H1 (cell line): ENCODE measurements around the gene TMEM18. TPM values are rescaled to one million over a fixed set of nuclear protein-coding genes. Genes with fewer than 3 reads are reported as not detected.
A peak's percentile ranks its signal among the peaks of the same experiment; 100 is the strongest.

ENCODE experiments used
- ASH2L ChIP-seq: fragments of 200-600, 300-600 bp; sonication (generic); IDR thresholded peaks from one replicate; pipeline ENCODE4 v1.7.1; 2017; ENCODE audit warnings: low read length
- EGR1 ChIP-seq: IDR thresholded peaks from 2 replicates; pipeline ENCODE4 v1.6.1; 2011; ENCODE audit warnings: low read depth, low read length, borderline replicate concordance
- RAD21 ChIP-seq, 2 experiments: IDR thresholded peaks in 1 of 2; conservative IDR thresholded peaks in 1 of 2; 2 replicates each; pipeline ENCODE4 v1.6.1; 2011; ENCODE audit warnings: low read depth in 2 of 2, low read length in 2 of 2, improper control_type of control experiment in 1 of 2, inconsistent platforms in 1 of 2, mild to moderate bottlenecking in 1 of 2, moderate library complexity in 1 of 2
- RXRA ChIP-seq: IDR thresholded peaks from 2 replicates; pipeline ENCODE4 v1.6.1; 2011; ENCODE audit warnings: low read depth, mild to moderate bottlenecking, low read length, moderate library complexity; ENCODE audit not compliant: insufficient read depth
- SIX5 ChIP-seq: IDR thresholded peaks from 2 replicates; pipeline ENCODE4 v1.6.1; 2011; ENCODE audit warnings: mild to moderate bottlenecking, low read depth, low read length
- SP1 ChIP-seq: IDR thresholded peaks from 2 replicates; pipeline ENCODE4 v1.6.1; 2011; ENCODE audit warnings: low read depth, low read length
- SP2 ChIP-seq: IDR thresholded peaks from 2 replicates; pipeline ENCODE4 v1.6.1; 2012; ENCODE audit warnings: mild to moderate bottlenecking, low read length, inconsistent platforms
- polyA plus RNA-seq, 7 experiments: library from polyadenylated mRNA; depleted of rRNA in 3 of 7; stranded (reverse) in 5 of 7; unstranded in 2 of 7; fragments of >200 nt in 5 of 7; fragments of 200-250 nt in 2 of 7; gene quantifications; 1 replicate in 5 of 7; 2 replicates in 1 of 7; 4 replicates in 1 of 7; pipeline versions ENCODE4 v1.2.1 to v1.2.3, GENCODE V29; 2011 to 2013; ENCODE audit warnings: missing spikeins in 2 of 7, mixed read lengths in 2 of 7
- total RNA-seq: library from RNA; stranded (reverse); fragmentation: NEBNext Ultra II Directional; extraction: Animal tissue kit (Norgen Biotek cat#: 25700); gene quantifications from 2 replicates; pipeline ENCODE4 v1.2.1, GENCODE V29; 2021
- TF ChIP-seq, protein P1 (sequence below): IDR thresholded peaks from 2 replicates; pipeline ENCODE4 v1.6.1; 2012; ENCODE audit warnings: low read length, inconsistent platforms
- TF ChIP-seq, protein P2 (sequence below): IDR thresholded peaks from 2 replicates; pipeline ENCODE4 v1.6.1; 2011; ENCODE audit warnings: low read depth, mild to moderate bottlenecking, low read length; ENCODE audit not compliant: insufficient read depth

Gene TMEM18
- total and polyA plus RNA-seq, 2 of the 8 experiments (the other 6 are each of a cell fraction or from before 2014, with no cell fraction given), result 22.4 to 27.1 TPM

DNA sequence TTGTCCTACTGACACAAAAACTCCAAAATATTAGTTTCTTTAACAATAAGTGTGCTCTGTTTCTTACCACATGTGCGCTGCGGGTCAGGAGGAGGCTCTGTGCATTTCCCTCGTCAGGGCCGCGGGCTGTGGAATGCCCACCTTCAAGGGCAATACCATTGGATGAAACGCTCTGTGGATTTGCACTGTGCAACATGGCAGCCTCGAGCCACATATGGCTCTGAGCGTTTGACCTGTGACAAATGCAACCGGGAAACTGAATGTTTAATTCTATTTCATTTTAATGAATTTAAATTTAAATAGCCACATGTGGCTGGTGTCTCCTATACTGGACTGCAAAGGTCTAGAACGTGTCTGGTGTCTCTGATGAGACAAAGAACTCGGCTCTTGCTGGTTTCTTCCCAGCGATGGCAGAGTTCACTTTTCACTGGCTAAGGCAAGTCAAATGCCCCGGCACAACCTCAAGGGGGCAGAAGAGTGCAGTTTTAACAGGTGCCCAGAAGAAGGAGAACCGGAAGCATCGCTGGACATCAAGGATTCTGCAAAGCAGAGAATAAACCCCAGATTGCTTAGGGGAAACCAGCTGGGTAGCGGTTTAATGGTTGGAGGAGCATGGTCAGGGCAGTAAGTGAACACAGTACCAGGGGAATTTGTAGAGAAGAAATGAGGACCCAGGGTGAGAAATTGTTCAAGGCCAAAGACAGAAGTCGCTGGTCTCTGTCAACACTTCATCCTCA, 37.0 kb upstream of the TMEM18 start (continued):
- TF ChIP-seq SIX5, result no peak
- TF ChIP-seq SP1, result no peak
- TF ChIP-seq EGR1, result no peak
- no peak for TF ChIP-seq SP2
- TF ChIP-seq, protein P1, sequence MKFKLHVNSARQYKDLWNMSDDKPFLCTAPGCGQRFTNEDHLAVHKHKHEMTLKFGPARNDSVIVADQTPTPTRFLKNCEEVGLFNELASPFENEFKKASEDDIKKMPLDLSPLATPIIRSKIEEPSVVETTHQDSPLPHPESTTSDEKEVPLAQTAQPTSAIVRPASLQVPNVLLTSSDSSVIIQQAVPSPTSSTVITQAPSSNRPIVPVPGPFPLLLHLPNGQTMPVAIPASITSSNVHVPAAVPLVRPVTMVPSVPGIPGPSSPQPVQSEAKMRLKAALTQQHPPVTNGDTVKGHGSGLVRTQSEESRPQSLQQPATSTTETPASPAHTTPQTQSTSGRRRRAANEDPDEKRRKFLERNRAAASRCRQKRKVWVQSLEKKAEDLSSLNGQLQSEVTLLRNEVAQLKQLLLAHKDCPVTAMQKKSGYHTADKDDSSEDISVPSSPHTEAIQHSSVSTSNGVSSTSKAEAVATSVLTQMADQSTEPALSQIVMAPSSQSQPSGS, result no peak
- TF ChIP-seq ASH2L, result no peak
- TF ChIP-seq, protein P2, sequence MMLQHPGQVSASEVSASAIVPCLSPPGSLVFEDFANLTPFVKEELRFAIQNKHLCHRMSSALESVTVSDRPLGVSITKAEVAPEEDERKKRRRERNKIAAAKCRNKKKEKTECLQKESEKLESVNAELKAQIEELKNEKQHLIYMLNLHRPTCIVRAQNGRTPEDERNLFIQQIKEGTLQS, result no peak
- TF ChIP-seq RXRA, result no peak
- peak; percentile 85 to 91 for TF ChIP-seq RAD21 (IDR thresholded peaks at IDR 0.05 in 1 of 2, conservative IDR thresholded peaks at IDR 0.05 in 1 of 2; ENCODE audit: low read depth in 2 of 2, low read length in 2 of 2)
